ENCODE data around the gene INPP5J. TPM values are rescaled to one million over a fixed set of nuclear protein-coding genes. Genes with fewer than 3 reads are reported as not detected.

Gene INPP5J
- polyA plus RNA-seq, 1 donor from 2014 or later: 3.7 TPM

- H3K79me2 ChIP-seq (replicated peaks; ENCODE audit: insufficient read depth, low read length): no peaks in the 10 kb centered on the region
- H3K27me3 ChIP-seq (ENCODE audit: insufficient read depth, low read depth, low read length): no peaks in the 10 kb centered on the region
- no peak overlapping the region for H3K27ac ChIP-seq (ENCODE audit: low read length)
- no peaks in the 10 kb centered on the region for H4K20me1 ChIP-seq (ENCODE audit: insufficient read depth)
- TF ChIP-seq CTCF (IDR thresholded peaks at IDR 0.05; ENCODE audit: poor library complexity, severe bottlenecking) (no peak), EZH2 (IDR thresholded peaks at IDR 0.05; ENCODE audit: borderline replicate concordance, insufficient read depth, low read length, poor library complexity, severe bottlenecking) (no peak), POLR2AphosphoS5 (IDR thresholded peaks at IDR 0.05) (no peak), TAF1 (IDR thresholded peaks at IDR 0.05; ENCODE audit: low read depth) (no peak), MXI1 (conservative IDR thresholded peaks at IDR 0.05; ENCODE audit: poor library complexity, severe bottlenecking) (no peak)
- no peaks in the 10 kb centered on the region for H3F3A ChIP-seq (ENCODE audit: insufficient read depth, low read length, poor library complexity, severe bottlenecking)
- no peaks in the 10 kb centered on the region for H3K9me2 ChIP-seq (ENCODE audit: insufficient read depth, low read length)
- H3K4me2 ChIP-seq (ENCODE audit: low read length): no peak overlapping the region
- no peak overlapping the region for H3K9ac ChIP-seq (ENCODE audit: low read length)
- no peaks in the 10 kb centered on the region for H3K9me3 ChIP-seq (ENCODE audit: low read length)
- H3K36me3 ChIP-seq (ENCODE audit: insufficient read depth, low read length): no peaks in the 10 kb centered on the region
- no peak overlapping the region for H3K4me3 ChIP-seq (ENCODE audit: low read length)
- no peak overlapping the region for H2AFZ ChIP-seq (ENCODE audit: low read depth, low read length)
Measured at GRCh38 chr22:31141551-31141950, 18.8 kb downstream of the INPP5J start.

- Histone ChIP-seq H3K36me3 (ENCODE audit: insufficient read depth, low read length) (no peaks in the 10 kb centered on the region), H3K27ac (ENCODE audit: low read length) (no peak overlapping the region), H4K20me1 (ENCODE audit: insufficient read depth) (no peaks in the 10 kb centered on the region), H3K79me2 (replicated peaks; ENCODE audit: insufficient read depth, low read length) (no peaks in the 10 kb centered on the region), H3K9me3 (ENCODE audit: low read length) (no peaks in the 10 kb centered on the region), H3F3A (ENCODE audit: insufficient read depth, low read length, poor library complexity, severe bottlenecking) (no peaks in the 10 kb centered on the region), H3K9me2 (ENCODE audit: insufficient read depth, low read length) (no peaks in the 10 kb centered on the region), H3K4me2 (ENCODE audit: low read length) (no peak overlapping the region), H3K4me3 (ENCODE audit: low read length) (no peak overlapping the region), H3K9ac (ENCODE audit: low read length) (no peak overlapping the region), H2AFZ (ENCODE audit: low read depth, low read length) (no peak overlapping the region), H3K27me3 (ENCODE audit: insufficient read depth, low read depth, low read length) (no peaks in the 10 kb centered on the region)
- TF ChIP-seq MXI1 (conservative IDR thresholded peaks at IDR 0.05; ENCODE audit: poor library complexity, severe bottlenecking): no peak
- TF ChIP-seq CTCF (IDR thresholded peaks at IDR 0.05; ENCODE audit: poor library complexity, severe bottlenecking): no peak
Measured at GRCh38 chr22:31142285-31142684, 19.5 kb downstream of the INPP5J start.

GRCh38 chr22:31143038-31143437 is 20.3 kb downstream of the INPP5J start:
- Histone ChIP-seq H4K20me1 (ENCODE audit: insufficient read depth) (no peaks in the 10 kb centered on the region), H3K27me3 (ENCODE audit: insufficient read depth, low read depth, low read length) (no peaks in the 10 kb centered on the region), H3K4me2 (ENCODE audit: low read length) (no peak overlapping the region), H2AFZ (ENCODE audit: low read depth, low read length) (no peak overlapping the region), H3K27ac (ENCODE audit: low read length) (no peak overlapping the region), H3K4me3 (ENCODE audit: low read length) (no peak overlapping the region), H3K79me2 (replicated peaks; ENCODE audit: insufficient read depth, low read length) (no peaks in the 10 kb centered on the region), H3F3A (ENCODE audit: insufficient read depth, low read length, poor library complexity, severe bottlenecking) (no peaks in the 10 kb centered on the region), H3K9ac (ENCODE audit: low read length) (no peak overlapping the region), H3K9me3 (ENCODE audit: low read length) (no peaks in the 10 kb centered on the region), H3K9me2 (ENCODE audit: insufficient read depth, low read length) (no peaks in the 10 kb centered on the region), H3K36me3 (ENCODE audit: insufficient read depth, low read length) (no peaks in the 10 kb centered on the region)
- TF ChIP-seq RAD21 (conservative IDR thresholded peaks at IDR 0.05) (no peak), MXI1 (conservative IDR thresholded peaks at IDR 0.05; ENCODE audit: poor library complexity, severe bottlenecking) (no peak), CTCF (IDR thresholded peaks at IDR 0.05; ENCODE audit: poor library complexity, severe bottlenecking) (no peak), POLR2AphosphoS5 (IDR thresholded peaks at IDR 0.05) (no peak), SMC3 (conservative IDR thresholded peaks at IDR 0.05; ENCODE audit: poor library complexity) (no peak), EZH2 (IDR thresholded peaks at IDR 0.05; ENCODE audit: borderline replicate concordance, insufficient read depth, low read length, poor library complexity, severe bottlenecking) (no peak), REST (IDR thresholded peaks at IDR 0.05; ENCODE audit: borderline replicate concordance) (no peak), EP300 (conservative IDR thresholded peaks at IDR 0.05; ENCODE audit: poor library complexity, severe bottlenecking) (no peak), TAF1 (IDR thresholded peaks at IDR 0.05; ENCODE audit: low read depth) (no peak)
